HUES6 (cell line): ENCODE data around the gene COL25A1.
"Not testable (repeated sequence)": the region's sequence is repeated elsewhere in the genome, so short reads cannot be mapped to it uniquely, and the experiment has no call there.

Experiments
- H3K27ac ChIP-seq: 2 replicates; pipeline ENCODE4 v1.7.0; 2013; ENCODE audit warnings: low read depth, mild to moderate bottlenecking, low read length, inconsistent platforms
- H3K27me3 ChIP-seq: 2 replicates; pipeline ENCODE4 v1.6.1; 2013; ENCODE audit warnings: low read length; ENCODE audit not compliant: control insufficient read depth, insufficient read depth
- H3K36me3 ChIP-seq: 2 replicates; pipeline ENCODE4 v1.6.1; 2013; ENCODE audit warnings: low read length; ENCODE audit not compliant: control insufficient read depth, insufficient read depth
- H3K4me1 ChIP-seq: 2 replicates; pipeline ENCODE4 v1.6.1; 2013; ENCODE audit warnings: low read length; ENCODE audit not compliant: control insufficient read depth, insufficient read depth
- H3K4me3 ChIP-seq: 2 replicates; pipeline ENCODE4 v1.5.1; 2013; ENCODE audit warnings: low read depth, low read length
- H3K9ac ChIP-seq: one replicate; pipeline ENCODE4 v1.6.1; 2013; ENCODE audit warnings: mild to moderate bottlenecking, low read length
- H3K9me3 ChIP-seq: 2 replicates; pipeline ENCODE4 v1.6.1; 2013; ENCODE audit warnings: low read depth, low read length; ENCODE audit not compliant: control insufficient read depth, insufficient read depth

Gene COL25A1

DNA sequence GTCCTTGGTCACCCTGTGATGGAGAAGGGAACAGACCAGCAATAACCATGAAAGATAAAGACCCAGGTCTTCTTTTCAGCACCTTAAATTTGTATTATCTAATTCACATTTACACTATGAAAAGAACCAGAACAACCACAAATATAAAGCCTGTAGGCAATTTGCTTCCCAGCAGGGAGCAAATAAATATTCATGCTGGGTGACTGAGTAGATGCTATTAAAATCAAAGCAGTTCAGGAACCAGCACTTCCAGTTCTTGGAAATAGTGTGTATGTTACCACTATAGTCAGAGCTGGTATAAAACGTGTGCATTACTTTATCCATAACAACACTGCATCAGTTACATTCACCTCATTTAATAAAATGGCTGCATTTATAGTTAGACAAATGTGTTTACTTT, 361.8 kb downstream of the COL25A1 start:
- Histone ChIP-seq H3K27ac (no peak overlapping the region), H3K36me3 (no peaks in the 10 kb centered on the region), H3K27me3 (no peaks in the 10 kb centered on the region), H3K9ac (no peak overlapping the region), H3K4me1 (peaks cover 8% of the 10 kb centered on the region), H3K4me3 (no peak overlapping the region), H3K9me3 (no peaks in the 10 kb centered on the region)

DNA sequence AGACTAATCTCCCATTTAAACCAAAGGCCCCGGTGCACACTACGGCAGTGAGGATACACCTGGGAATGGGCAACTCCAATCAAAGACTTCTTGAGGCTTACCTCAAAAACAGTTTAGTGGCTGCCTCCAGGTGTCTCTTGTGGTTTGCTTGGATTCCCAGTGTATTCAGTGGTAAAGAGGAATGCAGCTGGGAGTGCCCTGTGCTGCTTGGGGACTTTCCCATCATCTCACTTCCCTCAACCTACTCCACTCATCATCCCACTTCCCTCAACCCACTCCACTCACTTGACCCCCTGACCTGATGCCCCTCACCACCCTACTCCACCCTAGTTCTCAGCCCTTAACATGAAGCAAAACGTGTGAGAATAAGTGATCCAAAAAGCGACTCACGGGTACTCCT, 362.3 kb downstream of the COL25A1 start:
- Histone ChIP-seq H3K4me1 (peaks cover 8% of the 10 kb centered on the region), H3K36me3 (no peaks in the 10 kb centered on the region), H3K27me3 (no peaks in the 10 kb centered on the region), H3K4me3 (no peak overlapping the region), H3K27ac (no peak overlapping the region), H3K9ac (no peak overlapping the region), H3K9me3 (no peaks in the 10 kb centered on the region)

DNA sequence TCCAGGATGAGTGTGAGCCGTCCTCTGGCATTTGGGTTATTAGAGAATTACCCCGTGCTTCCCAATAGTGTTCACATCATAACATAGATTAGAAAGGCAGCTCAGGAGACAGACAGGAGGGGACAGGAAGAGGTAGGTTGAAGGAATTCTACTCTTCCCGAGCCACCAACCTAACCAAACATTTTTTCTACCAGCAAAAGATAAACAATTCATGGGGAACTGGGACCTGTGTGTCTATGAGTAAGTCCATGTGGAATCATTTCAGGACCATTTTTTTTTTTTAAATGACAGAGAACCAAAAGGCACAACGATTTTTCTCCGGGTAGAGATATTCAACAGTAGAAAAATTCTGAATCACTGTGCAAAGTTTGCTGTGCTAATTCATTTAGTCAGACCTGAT, 365.4 kb downstream of the COL25A1 start:
- Histone ChIP-seq H3K4me3 (no peak overlapping the region), H3K27me3 (no peaks in the 10 kb centered on the region), H3K9me3 (no peaks in the 10 kb centered on the region), H3K27ac (no peak overlapping the region), H3K9ac (no peak overlapping the region), H3K4me1 (peaks cover 8% of the 10 kb centered on the region), H3K36me3 (no peaks in the 10 kb centered on the region)

DNA sequence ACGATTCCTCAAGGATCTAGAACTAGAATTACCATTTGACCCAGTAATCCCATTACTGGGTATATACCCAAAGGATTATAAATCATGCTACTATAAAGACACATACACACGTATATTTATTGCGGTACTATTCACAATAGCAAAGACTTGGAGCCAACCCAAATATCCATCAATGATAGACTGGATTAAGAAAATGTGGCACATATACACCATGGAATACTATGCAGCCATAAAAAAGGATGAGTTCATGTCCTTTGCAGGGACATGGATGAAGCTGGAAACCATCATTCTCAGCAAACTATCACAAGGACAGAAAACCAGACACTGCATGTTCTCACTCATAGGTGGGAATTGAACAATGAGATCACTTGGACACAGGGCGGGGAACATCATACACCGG, 368.5 kb downstream of the COL25A1 start:
- H3K27ac ChIP-seq, H3K27me3 ChIP-seq, H3K9ac ChIP-seq, H3K9me3 ChIP-seq, H3K4me3 ChIP-seq, H3K36me3 ChIP-seq: not testable (repeated sequence)
- peaks cover 11% of the 10 kb centered on the region for H3K4me1 ChIP-seq

- Histone ChIP-seq H3K27ac (no peak overlapping the region), H3K36me3 (no peaks in the 10 kb centered on the region), H3K27me3 (no peaks in the 10 kb centered on the region), H3K4me1 (peaks cover 11% of the 10 kb centered on the region), H3K4me3 (no peak overlapping the region), H3K9ac (no peak overlapping the region), H3K9me3 (no peaks in the 10 kb centered on the region)
These were observed 369.4 kb downstream of the COL25A1 start for GRCh38 chr4:108933046-108933445.

GRCh38 chr4:108931926-108932325, 370.5 kb downstream of the COL25A1 start:
- H3K9me3 ChIP-seq: no peaks in the 10 kb centered on the region
- no peaks in the 10 kb centered on the region for H3K27me3 ChIP-seq
- no peak overlapping the region for H3K4me3 ChIP-seq
- H3K9ac ChIP-seq: no peak overlapping the region
- no peak overlapping the region for H3K27ac ChIP-seq
- peaks cover 11% of the 10 kb centered on the region for H3K4me1 ChIP-seq
- no peaks in the 10 kb centered on the region for H3K36me3 ChIP-seq

- Histone ChIP-seq H3K9ac (no peak overlapping the region), H3K27me3 (no peaks in the 10 kb centered on the region), H3K9me3 (no peaks in the 10 kb centered on the region), H3K4me1 (peaks cover 15% of the 10 kb centered on the region), H3K27ac (no peak overlapping the region), H3K36me3 (no peaks in the 10 kb centered on the region), H3K4me3 (no peak overlapping the region)
These were observed 372.3 kb downstream of the COL25A1 start for GRCh38 chr4:108930186-108930585.

DNA sequence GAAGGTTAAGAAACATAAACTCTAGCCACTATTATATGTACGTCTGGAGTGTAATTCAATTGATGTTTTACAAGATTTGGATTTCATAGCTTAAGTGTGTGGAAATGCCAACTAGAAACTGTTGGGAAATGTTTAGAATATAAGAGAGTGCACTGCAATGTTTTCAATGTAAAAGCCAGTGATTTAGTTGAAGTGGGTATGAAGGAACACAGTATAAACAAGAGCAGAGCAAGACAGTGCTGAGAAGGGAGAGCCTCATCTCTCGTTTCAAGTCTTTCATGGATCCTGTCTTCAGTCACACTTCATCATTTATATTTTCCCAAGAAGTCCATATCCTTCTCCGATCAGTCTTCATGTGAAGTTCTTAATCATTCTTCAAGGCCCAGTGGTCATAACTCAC, 375.7 kb downstream of the COL25A1 start:
- Histone ChIP-seq H3K4me3 (no peak overlapping the region), H3K27ac (no peak overlapping the region), H3K4me1 (peaks cover 14% of the 10 kb centered on the region), H3K27me3 (no peaks in the 10 kb centered on the region), H3K9ac (no peak overlapping the region), H3K36me3 (no peaks in the 10 kb centered on the region), H3K9me3 (no peaks in the 10 kb centered on the region)

GRCh38 chr4:108926061-108926460, 376.4 kb downstream of the COL25A1 start:
- Histone ChIP-seq H3K27ac (no peak overlapping the region), H3K4me1 (peaks cover 6% of the 10 kb centered on the region; the same call in 1 of the 2 replicates), H3K9ac (no peak overlapping the region), H3K9me3 (no peaks in the 10 kb centered on the region), H3K4me3 (no peak overlapping the region), H3K36me3 (no peaks in the 10 kb centered on the region), H3K27me3 (no peaks in the 10 kb centered on the region)

- Histone ChIP-seq H3K4me1 (peaks cover 6% of the 10 kb centered on the region; the same call in 1 of the 2 replicates), H3K9ac (no peak overlapping the region), H3K36me3 (no peaks in the 10 kb centered on the region), H3K9me3 (no peaks in the 10 kb centered on the region), H3K4me3 (no peak overlapping the region), H3K27ac (no peak overlapping the region), H3K27me3 (no peaks in the 10 kb centered on the region)
These were observed 380.3 kb downstream of the COL25A1 start for GRCh38 chr4:108922191-108922590.

GRCh38 chr4:108920395-108921087, 381.9 kb downstream of the COL25A1 start:
- Histone ChIP-seq H3K4me3 (no peak overlapping the region), H3K9ac (no peak overlapping the region)

More at GRCh38 chr4:108920395-108921087, 381.9 kb downstream of the COL25A1 start:
- Histone ChIP-seq H3K9me3 (no peaks in the 10 kb centered on the region), H3K27ac (no peak overlapping the region), H3K36me3 (no peaks in the 10 kb centered on the region), H3K4me1 (peaks cover 5% of the 10 kb centered on the region; the same call in 1 of the 2 replicates), H3K27me3 (no peaks in the 10 kb centered on the region)
